Activated naive CD8-positive, alpha-beta T cell treated with anti-CD3 and anti-CD28 coated beads for 36 hours (primary cell): ENCODE data around the gene B4GAT1. TPM values are rescaled to one million over a fixed set of nuclear protein-coding genes. Genes with fewer than 3 reads are reported as not detected.
"Not testable (repeated sequence)": the region's sequence is repeated elsewhere in the genome, so short reads cannot be mapped to it uniquely, and the experiment has no call there.

Experiments used
- DNase-seq: peaks from one replicate; pipeline ENCODE4 v3.0.0; 2021
- H3K27ac Mint-ChIP-seq: one replicate; pipeline ENCODE4 v1.8.0; 2022; ENCODE audit warnings: mild to moderate bottlenecking, moderate library complexity, mixed read lengths
- H3K27me3 Mint-ChIP-seq: one replicate; pipeline ENCODE4 v1.8.0; 2022; ENCODE audit warnings: mild to moderate bottlenecking, mixed read lengths
- H3K36me3 Mint-ChIP-seq: one replicate; pipeline ENCODE4 v1.8.0; 2021; ENCODE audit warnings: mild to moderate bottlenecking, mixed read lengths
- H3K4me1 Mint-ChIP-seq: one replicate; pipeline ENCODE4 v1.8.0; 2021; ENCODE audit warnings: mixed read lengths
- H3K4me3 Mint-ChIP-seq: one replicate; pipeline ENCODE4 v1.8.0; 2022; ENCODE audit warnings: mild to moderate bottlenecking, moderate library complexity, mixed read lengths
- H3K9me3 Mint-ChIP-seq: one replicate; pipeline ENCODE4 v1.8.0; 2022; ENCODE audit warnings: mixed read lengths
- total RNA-seq, 2 experiments: library from RNA; stranded (reverse); gene quantifications; one replicate each; pipeline ENCODE4 v1.2.3, GENCODE V29; 2021

B4GAT1 gene
- total RNA-seq, result 10 to 100 TPM in 1 of 2 experiments, 1 to 10 TPM in 1; 9.5 to 10.0 TPM

GRCh38 chr11:66347425-66348276 is at the start of gene B4GAT1:
B4GAT1 (minus strand) TSS chr11:66347629; CDS start chr11:66347545, 84 bp downstream.
- peaks cover 7% of the 10 kb centered on the region for H3K27me3 Mint-ChIP-seq
- H3K9me3 Mint-ChIP-seq, result peaks cover 2% of the 10 kb centered on the region
- peak within 1 kb of the TSS; percentile 93 for H3K4me3 Mint-ChIP-seq
- peaks cover 36% of the 10 kb centered on the region for H3K4me1 Mint-ChIP-seq
- DNase-seq, result peak; percentile 87
- peak within 1 kb of the TSS; percentile 94 for H3K27ac Mint-ChIP-seq
- H3K36me3 Mint-ChIP-seq, result peaks cover 6% of the 10 kb centered on the region

GRCh38 chr11:66393954-66394353 is 46.5 kb upstream of the B4GAT1 start:
- no peak for DNase-seq
- Mint-ChIP-seq H3K36me3 (no peaks in the 10 kb centered on the region), H3K27ac (no peak overlapping the region), H3K4me3 (no peak overlapping the region), H3K27me3 (peaks cover 12% of the 10 kb centered on the region), H3K4me1 (no peaks in the 10 kb centered on the region), H3K9me3 (no peaks in the 10 kb centered on the region)

- Mint-ChIP-seq H3K4me3 (no peak overlapping the region), H3K9me3 (no peaks in the 10 kb centered on the region), H3K27me3 (peaks cover 12% of the 10 kb centered on the region), H3K36me3 (no peaks in the 10 kb centered on the region), H3K27ac (no peak overlapping the region), H3K4me1 (peaks cover 3% of the 10 kb centered on the region)
- DNase-seq, result no peak
Measured at GRCh38 chr11:66391322-66391721, 43.9 kb upstream of the B4GAT1 start.

DNA sequence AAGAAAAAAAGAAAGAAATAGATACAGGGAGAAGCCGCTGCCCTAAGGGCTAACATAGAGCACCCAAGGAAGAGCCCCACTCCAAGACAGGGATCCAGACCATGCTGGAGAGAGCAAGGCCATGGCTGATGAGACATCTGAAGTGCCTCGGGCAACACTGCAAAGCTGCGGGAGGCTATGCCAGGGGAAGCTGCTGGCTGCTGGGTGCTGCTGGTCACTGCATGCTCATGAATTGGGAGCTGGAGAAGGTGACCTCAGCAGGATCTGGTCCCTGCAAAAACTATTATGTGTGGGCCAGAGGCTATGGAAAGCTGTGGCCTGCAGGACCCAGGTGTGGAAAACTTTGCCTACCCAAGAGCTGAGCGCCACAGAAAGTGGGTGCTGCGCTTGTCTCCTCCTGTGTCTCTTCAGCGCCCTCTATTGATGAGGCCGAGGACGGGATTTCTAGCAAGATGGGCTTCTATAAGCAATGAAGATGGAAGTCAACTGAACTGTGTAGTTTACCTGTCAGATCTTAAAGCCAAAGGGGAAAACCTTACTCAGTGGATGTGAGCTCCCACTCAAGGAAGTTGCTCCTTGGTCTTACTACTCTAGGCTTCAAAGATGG is 41.5 kb upstream of the B4GAT1 start:
- Mint-ChIP-seq H3K36me3 (no peaks in the 10 kb centered on the region), H3K27me3 (peaks cover 5% of the 10 kb centered on the region), H3K27ac (no peak overlapping the region), H3K9me3 (no peaks in the 10 kb centered on the region), H3K4me1 (peaks cover 8% of the 10 kb centered on the region), H3K4me3 (no peak overlapping the region)
- peak; percentile 65 for DNase-seq

GRCh38 chr11:66386171-66387069 is 39.0 kb upstream of the B4GAT1 start:
- peak; percentile 74 for DNase-seq
- no peaks in the 10 kb centered on the region for H3K36me3 Mint-ChIP-seq
- H3K27me3 Mint-ChIP-seq, result peaks cover 3% of the 10 kb centered on the region
- peaks cover 8% of the 10 kb centered on the region for H3K4me1 Mint-ChIP-seq
- peak overlapping the region; percentile 63 for H3K27ac Mint-ChIP-seq
- H3K9me3 Mint-ChIP-seq, result no peaks in the 10 kb centered on the region
- peak overlapping the region; percentile 48 for H3K4me3 Mint-ChIP-seq

- not testable (repeated sequence) for H3K9me3 Mint-ChIP-seq, H3K27ac Mint-ChIP-seq, H3K27me3 Mint-ChIP-seq, H3K36me3 Mint-ChIP-seq, DNase-seq, H3K4me3 Mint-ChIP-seq
- H3K4me1 Mint-ChIP-seq, result peaks cover 12% of the 10 kb centered on the region
Measured at GRCh38 chr11:66384316-66384715, 36.9 kb upstream of the B4GAT1 start.

DNA sequence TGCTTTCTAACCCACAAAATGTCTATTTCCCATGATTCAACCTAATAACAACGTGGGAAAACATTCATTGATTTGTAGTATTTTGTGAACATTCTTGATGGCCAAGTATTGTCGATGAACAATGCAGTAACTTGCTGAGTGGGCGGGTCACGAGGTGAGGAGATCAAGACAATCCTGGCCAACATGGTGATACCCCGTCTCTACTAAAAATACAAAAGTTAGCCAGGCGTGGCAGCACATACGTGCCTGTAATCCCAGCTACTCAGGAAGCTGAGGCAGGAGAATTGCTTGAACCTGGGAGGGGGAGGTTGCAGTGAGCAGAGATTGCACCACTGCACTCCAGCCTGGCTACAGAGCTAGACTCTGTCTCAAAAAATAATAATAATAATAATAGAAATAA is 32.8 kb upstream of the B4GAT1 start:
- peak; percentile 13 for DNase-seq
- H3K27me3 Mint-ChIP-seq, H3K9me3 Mint-ChIP-seq, H3K36me3 Mint-ChIP-seq, H3K27ac Mint-ChIP-seq, H3K4me1 Mint-ChIP-seq, H3K4me3 Mint-ChIP-seq: not testable (repeated sequence)

DNA sequence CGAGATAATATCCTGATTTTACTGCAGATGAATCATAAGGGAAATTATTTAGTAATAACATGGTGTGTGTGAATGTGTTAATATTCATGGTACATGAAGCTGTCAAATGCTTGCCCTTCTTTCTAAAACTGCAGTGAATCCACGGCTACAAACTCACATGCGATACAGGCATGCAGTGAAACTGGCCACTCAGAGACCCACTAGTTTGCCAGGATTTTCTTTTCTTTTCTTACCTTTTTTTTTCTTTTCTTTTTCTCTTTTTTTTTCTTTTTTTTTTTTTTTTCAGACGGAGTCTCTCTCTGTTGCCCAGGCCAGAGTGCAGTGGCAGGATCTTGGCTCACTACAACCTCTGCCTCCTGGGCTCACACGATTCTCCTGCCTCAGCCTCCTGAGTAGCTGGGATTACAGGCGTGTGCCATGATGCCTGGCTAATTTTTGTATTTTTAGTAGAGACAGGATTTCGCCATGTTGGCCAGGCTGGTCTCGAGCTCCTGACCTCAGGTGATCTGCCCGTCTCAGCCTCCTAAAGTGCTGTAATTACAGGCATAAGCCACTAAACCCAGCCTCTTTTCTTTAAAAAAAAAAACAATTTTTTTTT is 26.4 kb upstream of the B4GAT1 start:
- not testable (repeated sequence) for H3K27ac Mint-ChIP-seq, H3K36me3 Mint-ChIP-seq, H3K27me3 Mint-ChIP-seq, DNase-seq, H3K9me3 Mint-ChIP-seq
- Mint-ChIP-seq H3K4me3 (peak overlapping the region; percentile 32), H3K4me1 (peaks cover 16% of the 10 kb centered on the region)

- H3K4me1 Mint-ChIP-seq, result peaks cover 16% of the 10 kb centered on the region
Measured at GRCh38 chr11:66373265-66373664, 25.8 kb upstream of the B4GAT1 start.

DNA sequence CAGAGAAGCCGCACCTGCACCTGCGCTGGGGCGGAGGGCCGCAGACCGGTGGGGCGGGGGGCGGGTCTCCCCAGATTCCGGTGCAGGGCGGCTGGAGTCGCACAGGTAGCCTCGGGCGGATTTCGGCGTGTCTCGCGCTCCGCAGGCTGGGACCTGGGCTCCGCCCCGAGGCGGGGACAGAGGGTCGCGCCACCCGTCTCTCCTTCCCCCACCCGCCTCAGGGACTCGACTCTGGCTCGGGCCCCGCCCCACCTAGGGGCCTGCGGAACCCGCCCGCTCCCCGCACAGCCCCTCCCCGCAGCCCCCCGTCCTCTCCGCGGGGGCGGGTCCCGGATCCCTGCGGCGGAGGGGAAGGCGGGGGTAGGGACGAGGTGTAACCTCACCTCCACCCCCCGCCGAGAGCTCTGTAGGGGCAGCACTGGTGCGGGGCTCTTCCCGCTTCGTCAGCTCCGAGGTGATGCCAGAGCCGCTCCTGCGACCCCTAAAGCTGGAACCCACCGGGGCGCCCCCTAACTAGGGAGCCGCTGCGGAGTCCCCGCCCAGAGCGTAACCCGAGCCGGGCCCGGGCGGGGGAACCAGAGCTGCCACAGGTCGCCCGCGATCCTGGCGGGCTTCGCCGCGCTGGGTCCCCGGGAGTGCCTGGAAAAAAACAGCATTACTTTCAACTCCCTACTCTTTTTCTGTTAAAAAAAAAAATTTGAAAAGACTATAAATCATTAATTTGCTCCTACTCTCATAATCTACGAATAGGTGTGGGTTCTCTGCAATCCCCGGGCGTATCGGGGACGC is 24.4 kb upstream of the B4GAT1 start, which contains the start of gene SLC29A2:
Gene SLC29A2, minus strand, starts transcription at position 134 of the 789 bp plus-strand sequence. CDS start 169 bp downstream, outside the sequence.
- Mint-ChIP-seq H3K9me3 (no peaks in the 10 kb centered on the region), H3K27me3 (no peaks in the 10 kb centered on the region), H3K4me1 (peaks cover 16% of the 10 kb centered on the region), H3K27ac (peak within 1 kb of the TSS; percentile 88), H3K4me3 (peak within 1 kb of the TSS; percentile 86), H3K36me3 (peaks cover 4% of the 10 kb centered on the region)
- peak; percentile 89 for DNase-seq

More at GRCh38 chr11:66373265-66373664, 25.8 kb upstream of the B4GAT1 start:
- H3K4me3 Mint-ChIP-seq, result no peak overlapping the region
- no peaks in the 10 kb centered on the region for H3K9me3 Mint-ChIP-seq
- H3K27ac Mint-ChIP-seq, result no peak overlapping the region
- DNase-seq, result no peak
- no peaks in the 10 kb centered on the region for H3K27me3 Mint-ChIP-seq
- H3K36me3 Mint-ChIP-seq, result no peaks in the 10 kb centered on the region

DNA sequence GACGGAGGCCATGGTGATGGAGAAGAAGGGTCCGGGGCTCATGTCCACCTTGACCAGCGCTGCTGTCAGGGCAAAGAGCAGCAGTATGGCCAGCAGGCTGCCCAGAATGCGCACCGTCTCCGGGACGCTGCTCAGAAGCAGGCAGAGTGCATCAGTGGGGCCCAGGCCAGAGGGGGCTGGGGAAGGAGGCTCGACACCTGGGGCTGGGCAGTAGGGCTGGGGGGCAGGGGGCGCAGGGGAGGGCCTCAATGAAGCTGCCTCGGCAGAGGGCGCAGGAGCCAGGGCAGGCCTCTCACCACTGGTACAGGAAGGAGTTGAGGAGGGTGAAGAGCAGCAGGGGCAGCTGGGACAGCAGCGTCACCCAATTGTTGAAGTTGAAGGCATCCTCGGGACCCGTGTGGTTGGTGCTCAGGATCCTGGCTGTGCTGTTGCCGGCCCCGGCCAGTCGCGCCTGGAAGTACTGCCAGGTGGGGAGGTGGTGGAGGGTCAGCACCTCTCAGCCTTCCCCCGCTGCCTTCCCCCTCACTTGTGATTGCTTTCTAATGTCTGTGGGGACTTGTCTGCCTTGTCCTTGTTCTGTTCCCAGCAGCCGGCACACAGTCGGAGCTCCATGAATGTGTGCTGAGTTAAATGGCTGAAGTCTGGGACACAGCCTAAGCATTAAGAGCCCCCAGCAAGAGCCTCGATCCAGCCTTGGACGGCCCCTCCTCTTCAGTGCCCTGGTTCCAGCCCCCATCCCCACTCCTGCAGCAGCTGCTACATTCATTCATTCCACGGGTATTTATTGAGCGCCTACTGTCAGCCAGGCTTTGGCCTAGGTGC is 21.9 kb upstream of the B4GAT1 start:
- peaks cover 4% of the 10 kb centered on the region for H3K36me3 Mint-ChIP-seq
- DNase-seq, result no peak
- H3K4me1 Mint-ChIP-seq, result peaks cover 16% of the 10 kb centered on the region
- peak overlapping the region; percentile 30 for H3K4me3 Mint-ChIP-seq
- H3K27me3 Mint-ChIP-seq, result no peaks in the 10 kb centered on the region
- peak overlapping the region; percentile 16 for H3K27ac Mint-ChIP-seq
- H3K9me3 Mint-ChIP-seq, result no peaks in the 10 kb centered on the region

- no peaks in the 10 kb centered on the region for H3K27me3 Mint-ChIP-seq
Measured at GRCh38 chr11:66368484-66368883, 21.1 kb upstream of the B4GAT1 start.

DNA sequence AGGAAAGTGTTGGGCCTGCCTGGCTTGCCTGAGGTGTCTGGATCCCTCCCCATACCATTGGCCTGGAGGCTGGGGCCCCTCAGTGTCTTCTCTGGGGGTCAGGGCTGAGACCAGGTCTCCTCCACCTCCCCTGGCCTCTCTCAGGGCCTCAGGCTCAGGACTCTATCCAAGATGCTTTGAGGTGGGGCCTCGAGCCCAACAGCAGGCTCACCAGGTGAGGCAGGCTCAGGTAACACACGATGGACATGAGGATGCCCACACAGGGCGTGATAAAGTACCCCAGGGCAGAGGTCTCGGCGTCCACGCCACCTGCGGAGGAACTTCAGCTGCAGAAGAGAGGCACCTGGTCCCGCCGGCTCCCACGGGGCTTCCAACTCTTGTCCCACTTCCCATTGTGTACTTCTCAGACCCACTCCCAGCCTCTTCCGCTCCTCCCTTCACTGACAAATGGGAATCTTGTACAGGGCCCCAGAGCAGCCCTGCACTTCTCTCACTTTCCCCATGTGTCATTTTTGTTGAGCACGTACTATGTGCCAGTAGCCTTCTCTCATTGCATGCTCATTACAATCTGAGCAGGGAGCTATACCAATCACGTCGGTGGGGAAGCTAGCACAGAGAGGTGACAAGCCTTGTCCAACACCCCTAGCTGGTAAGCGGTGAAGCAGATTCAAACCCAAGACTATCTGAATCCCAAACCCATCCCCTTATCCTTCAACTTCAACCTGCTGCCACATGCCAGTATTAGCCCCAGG is 20.3 kb upstream of the B4GAT1 start:
- no peaks in the 10 kb centered on the region for H3K27me3 Mint-ChIP-seq
- no peaks in the 10 kb centered on the region for H3K9me3 Mint-ChIP-seq
- H3K27ac Mint-ChIP-seq, result no peak overlapping the region
- H3K4me1 Mint-ChIP-seq, result peaks cover 15% of the 10 kb centered on the region
- no peak for DNase-seq
- H3K36me3 Mint-ChIP-seq, result peaks cover 4% of the 10 kb centered on the region
- no peak overlapping the region for H3K4me3 Mint-ChIP-seq

More at GRCh38 chr11:66368484-66368883, 21.1 kb upstream of the B4GAT1 start:
- peaks cover 16% of the 10 kb centered on the region for H3K4me1 Mint-ChIP-seq
- no peak overlapping the region for H3K4me3 Mint-ChIP-seq
- no peak overlapping the region for H3K27ac Mint-ChIP-seq
- no peaks in the 10 kb centered on the region for H3K9me3 Mint-ChIP-seq
- peaks cover 4% of the 10 kb centered on the region for H3K36me3 Mint-ChIP-seq
- DNase-seq, result no peak
